Activated B cell treated with CpG ODN at 0.5 μM for 24 hours (primary cell): ENCODE data around the gene NEDD8. TPM values are rescaled to one million over a fixed set of nuclear protein-coding genes. Genes with fewer than 3 reads are reported as not detected.

Source experiments
- ATAC-seq: fragments of 200-7000 bp; cut with Tn5 transposase; one replicate; pipeline ENCODE4 v1.10.0; 2021; ENCODE audit warnings: low read depth, mild to moderate bottlenecking, moderate library complexity
- CTCF ChIA-PET: fragments of 350-600 bp; sonication (Branson Sonifier 250); formaldehyde crosslinking; loops from one replicate; lab custom pipeline; 2021; ENCODE audit warnings: antibody characterized with exemption; lab: Charles Lee
- POLR2A ChIA-PET: fragments of 350-600 bp; sonication (Branson Sonifier 250); formaldehyde crosslinking; loops from one replicate; lab custom pipeline; 2021; ENCODE audit warnings: antibody characterized with exemption; lab: Charles Lee
- DNase-seq: peaks from one replicate; pipeline ENCODE4 v3.0.0; 2022
- H3K27ac Mint-ChIP-seq: one replicate; pipeline ENCODE4 v1.8.0; 2020; ENCODE audit warnings: mixed read lengths
- H3K27me3 Mint-ChIP-seq: one replicate; pipeline ENCODE4 v1.8.0; 2021; ENCODE audit warnings: mixed read lengths
- H3K36me3 Mint-ChIP-seq: one replicate; pipeline ENCODE4 v1.8.0; 2021; ENCODE audit warnings: low read depth, mixed read lengths
- H3K4me1 Mint-ChIP-seq: one replicate; pipeline ENCODE4 v1.8.0; 2021; ENCODE audit warnings: mixed read lengths
- H3K4me3 Mint-ChIP-seq: one replicate; pipeline ENCODE4 v1.8.0; 2020; ENCODE audit warnings: mild to moderate bottlenecking, mixed read lengths
- H3K9me3 Mint-ChIP-seq: one replicate; pipeline ENCODE4 v1.8.0; 2020; ENCODE audit warnings: mixed read lengths
- intact Hi-C: fragments of 100-400 bp; cut with micrococcal nuclease; formaldehyde crosslinking; loops from one replicate; pipeline ENCODE4 v1.15.1; 2024
- total RNA-seq: library from RNA; stranded (reverse); gene quantifications from 2 replicates; pipeline ENCODE4 v1.2.3, GENCODE V29; 2022
- TF ChIP-seq, protein P1 (sequence below): fragments of 200-600 bp; IDR thresholded peaks from one replicate; pipeline ENCODE4 v1.8.0; 2022; ENCODE audit warnings: antibody characterized with exemption, mild to moderate bottlenecking

Gene NEDD8
- total RNA-seq, 1 donor from 2014 or later: 129 TPM

DNA sequence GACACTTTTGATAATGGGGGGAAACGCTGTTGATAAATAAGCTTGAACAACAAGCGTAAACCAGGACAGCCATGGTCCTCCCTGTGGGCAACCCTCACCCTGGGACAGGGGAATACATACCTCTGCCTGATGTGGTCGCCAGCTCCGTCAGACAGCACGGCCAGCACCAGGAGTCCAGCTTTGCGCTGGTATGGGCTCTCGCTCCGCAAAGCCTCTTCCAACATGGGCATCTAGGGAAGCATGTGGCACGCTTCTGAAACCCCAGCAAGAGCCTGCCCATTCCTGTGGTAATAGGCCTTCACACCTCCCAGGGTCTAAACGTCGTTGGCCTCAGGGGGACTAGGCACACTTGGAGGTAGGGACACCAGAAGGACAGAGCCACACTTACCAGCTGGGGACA lies 46.4 kb downstream of the NEDD8 start:
- intact Hi-C loops: no loop called here
- ChIA-PET POLR2A (interaction anchor here (0.6 to 3.7 kb wide), 4 partner anchors 15 to 50 kb away, joined by 3 to 44 read pairs (median 4); partner anchors contain the start of genes CHMP4A, IRF9, MDP1 and PSME1), CTCF (no interaction called here)
- no peaks in the 10 kb centered on the region for H3K27me3 Mint-ChIP-seq
- no peak for ATAC-seq
- H3K36me3 Mint-ChIP-seq: peaks cover 71% of the 10 kb centered on the region
- TF ChIP-seq, protein P1, sequence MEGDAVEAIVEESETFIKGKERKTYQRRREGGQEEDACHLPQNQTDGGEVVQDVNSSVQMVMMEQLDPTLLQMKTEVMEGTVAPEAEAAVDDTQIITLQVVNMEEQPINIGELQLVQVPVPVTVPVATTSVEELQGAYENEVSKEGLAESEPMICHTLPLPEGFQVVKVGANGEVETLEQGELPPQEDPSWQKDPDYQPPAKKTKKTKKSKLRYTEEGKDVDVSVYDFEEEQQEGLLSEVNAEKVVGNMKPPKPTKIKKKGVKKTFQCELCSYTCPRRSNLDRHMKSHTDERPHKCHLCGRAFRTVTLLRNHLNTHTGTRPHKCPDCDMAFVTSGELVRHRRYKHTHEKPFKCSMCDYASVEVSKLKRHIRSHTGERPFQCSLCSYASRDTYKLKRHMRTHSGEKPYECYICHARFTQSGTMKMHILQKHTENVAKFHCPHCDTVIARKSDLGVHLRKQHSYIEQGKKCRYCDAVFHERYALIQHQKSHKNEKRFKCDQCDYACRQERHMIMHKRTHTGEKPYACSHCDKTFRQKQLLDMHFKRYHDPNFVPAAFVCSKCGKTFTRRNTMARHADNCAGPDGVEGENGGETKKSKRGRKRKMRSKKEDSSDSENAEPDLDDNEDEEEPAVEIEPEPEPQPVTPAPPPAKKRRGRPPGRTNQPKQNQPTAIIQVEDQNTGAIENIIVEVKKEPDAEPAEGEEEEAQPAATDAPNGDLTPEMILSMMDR: no peak
- H3K9me3 Mint-ChIP-seq: no peaks in the 10 kb centered on the region
- no peak for DNase-seq
- H3K27ac Mint-ChIP-seq: no peak overlapping the region
- H3K4me3 Mint-ChIP-seq: no peak overlapping the region
- peaks cover 23% of the 10 kb centered on the region for H3K4me1 Mint-ChIP-seq

DNA sequence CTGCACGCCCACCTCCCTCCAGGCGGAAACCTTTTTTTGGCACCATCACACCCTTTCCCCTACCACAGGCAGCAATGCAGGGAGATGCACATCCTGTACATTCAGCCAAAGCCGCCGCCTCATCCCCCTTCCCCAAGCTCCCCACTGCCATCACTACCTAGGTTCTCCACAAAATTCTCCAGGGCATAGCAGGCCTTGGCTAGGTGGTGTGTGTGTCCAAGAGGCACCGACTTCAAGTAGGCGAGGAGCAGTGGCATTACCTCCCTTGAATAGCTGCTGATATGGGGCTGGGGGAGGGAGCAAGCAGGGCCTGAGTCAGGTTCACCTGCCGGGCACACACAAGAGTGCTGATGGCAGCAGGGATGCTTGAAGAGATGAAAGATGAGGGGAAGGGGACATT lies 47.1 kb downstream of the NEDD8 start:
- Mint-ChIP-seq H3K27ac (no peak overlapping the region), H3K4me3 (no peak overlapping the region), H3K36me3 (peaks cover 73% of the 10 kb centered on the region)

DNA sequence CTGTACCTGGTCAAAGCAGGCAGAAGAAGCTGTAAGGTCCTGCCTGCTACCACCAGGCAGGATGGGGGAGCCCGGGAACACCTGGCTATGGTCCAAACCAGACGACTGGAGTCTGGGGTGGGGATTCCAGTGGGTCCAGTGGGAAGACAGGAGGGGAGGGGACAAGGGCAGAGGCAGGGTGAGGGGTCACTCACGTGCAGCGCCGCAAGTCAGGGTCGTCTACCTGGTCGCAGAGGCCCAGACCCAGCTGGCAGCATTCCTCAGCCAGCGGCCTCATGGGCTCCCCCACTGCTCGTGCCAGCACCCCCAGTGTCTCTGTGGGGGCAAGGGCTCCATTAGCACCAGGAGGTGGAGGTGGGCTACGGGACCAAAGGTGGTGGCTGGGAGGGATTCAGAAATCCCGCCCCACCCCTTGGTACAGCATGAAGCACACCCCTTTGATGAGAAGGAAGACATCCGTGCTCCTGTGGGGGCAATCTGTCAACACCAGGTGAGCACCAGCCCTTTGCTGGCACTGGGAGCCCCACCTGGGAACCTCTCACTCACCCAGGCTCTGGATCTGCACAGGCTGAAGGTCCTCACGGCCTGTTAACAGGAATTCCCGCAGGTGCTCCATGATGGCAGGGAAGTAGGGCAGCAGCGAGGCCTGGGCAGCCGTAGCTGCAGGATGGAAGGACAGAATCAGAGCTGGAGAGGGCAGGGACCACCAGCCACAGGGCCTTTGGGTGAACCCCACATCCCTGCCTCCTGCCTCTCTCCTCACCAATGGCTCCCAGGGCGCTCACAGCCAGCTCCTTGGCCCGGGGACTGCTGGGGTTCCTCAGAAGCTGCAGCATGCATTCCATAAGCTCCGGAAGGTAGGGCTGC lies 47.8 kb downstream of the NEDD8 start:
- intact Hi-C loops: no loop called here
- Mint-ChIP-seq H3K27me3 (no peaks in the 10 kb centered on the region), H3K27ac (no peak overlapping the region), H3K36me3 (peaks cover 77% of the 10 kb centered on the region), H3K9me3 (no peaks in the 10 kb centered on the region), H3K4me3 (no peak overlapping the region), H3K4me1 (peaks cover 27% of the 10 kb centered on the region)
- ChIA-PET CTCF (no interaction called here), POLR2A (interaction anchor here (0.9 to 1.4 kb wide), 3 partner anchors 13 to 38 kb away, joined by 4 to 5 read pairs (median 4); partner anchors contain the start of gene IRF9)
- no peak for DNase-seq
- no peak for ATAC-seq
- TF ChIP-seq, protein P1: no peak

More for the DNA sequence above, 47.1 kb downstream of the NEDD8 start:
- intact Hi-C loops: no loop called here
- ATAC-seq (no peak), DNase-seq (no peak)
- Mint-ChIP-seq H3K4me1 (peaks cover 25% of the 10 kb centered on the region), H3K27me3 (no peaks in the 10 kb centered on the region), H3K9me3 (no peaks in the 10 kb centered on the region)
- TF ChIP-seq, protein P1: no peak
- ChIA-PET POLR2A (interaction anchor here (0.6 to 1.4 kb wide), 4 partner anchors 14 to 49 kb away, joined by 3 to 5 read pairs (median 4); partner anchors contain the start of genes IRF9 and PSME1), CTCF (no interaction called here)

DNA sequence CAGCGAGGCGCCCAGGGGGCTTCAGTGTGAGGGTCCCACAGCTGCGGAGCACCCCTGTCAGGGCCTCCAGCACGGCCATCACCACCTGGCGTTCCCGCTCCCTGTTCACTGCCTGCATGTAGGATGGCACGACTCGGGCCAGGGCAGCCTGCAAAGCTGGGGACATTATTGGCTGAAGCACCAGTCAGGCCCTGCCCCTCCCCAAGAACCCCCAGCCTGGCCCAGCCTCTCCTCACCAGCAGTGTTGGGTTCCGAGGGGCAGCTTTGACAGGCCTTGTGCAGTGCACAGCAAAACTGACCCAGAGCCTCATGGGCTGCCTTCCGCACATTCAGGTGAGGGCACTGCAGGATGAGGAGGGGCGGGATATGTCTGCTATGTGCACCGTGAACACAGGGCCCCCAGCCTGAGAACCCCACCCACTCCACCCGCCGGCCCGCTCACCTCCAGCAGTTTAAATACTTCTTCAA lies 49.1 kb downstream of the NEDD8 start:
- Mint-ChIP-seq H3K9me3 (no peaks in the 10 kb centered on the region), H3K27ac (no peak overlapping the region), H3K4me3 (no peak overlapping the region), H3K27me3 (no peaks in the 10 kb centered on the region), H3K4me1 (peaks cover 18% of the 10 kb centered on the region), H3K36me3 (peaks cover 82% of the 10 kb centered on the region)
- ChIA-PET POLR2A (interaction anchor here (1.2 to 1.6 kb wide), 2 partner anchors 11 to 22 kb away, joined by 3 to 5 read pairs; partner anchors contain the start of genes IRF9 and REC8), CTCF (no interaction called here)
- DNase-seq (no peak), ATAC-seq (no peak)
- TF ChIP-seq, protein P1: no peak
- intact Hi-C loops: no loop called here
